GM19438 (cell line): ENCODE results near the gene VPS72.
"Not testable (repeated sequence)": the region's sequence is repeated elsewhere in the genome, so short reads cannot be mapped to it uniquely, and the experiment has no call there.

Experiments
- ATAC-seq: cut with Tn5 transposase; IDR thresholded peaks from one replicate; pipeline ENCODE4 v1.9.1; 2021; ENCODE audit warnings: low read depth; ENCODE audit not compliant: unreplicated experiment

VPS72 gene

GRCh38 chr1:151189637-151190445 is at the start of gene VPS72:
TSS of gene VPS72 (minus strand) at chr1:151190197. CDS start at chr1:151190121, 76 bp downstream.
- ATAC-seq = peak; percentile 88

GRCh38 chr1:151238467-151238739 is 48.4 kb upstream of the VPS72 start:
- ATAC-seq = no peak

GRCh38 chr1:151237678-151238466 is 47.9 kb upstream of the VPS72 start:
- no peak for ATAC-seq

- ATAC-seq = no peak
These were observed 45.2 kb upstream of the VPS72 start for GRCh38 chr1:151235235-151235634.

- ATAC-seq = no peak
These were observed 32.1 kb upstream of the VPS72 start for GRCh38 chr1:151222130-151222529.

- ATAC-seq = no peak
These were observed 31.6 kb upstream of the VPS72 start for GRCh38 chr1:151221616-151222015.

GRCh38 chr1:151213560-151213959 is 23.6 kb upstream of the VPS72 start:
- no peak for ATAC-seq

GRCh38 chr1:151211972-151212705 is 22.1 kb upstream of the VPS72 start:
- ATAC-seq = no peak

GRCh38 chr1:151210830-151211229 is 20.8 kb upstream of the VPS72 start:
- no peak for ATAC-seq

- not testable (repeated sequence) for ATAC-seq
These were observed 15.5 kb upstream of the VPS72 start for GRCh38 chr1:151205381-151205965.

- no peak for ATAC-seq
These were observed 10.0 kb upstream of the VPS72 start for GRCh38 chr1:151199873-151200581.

- ATAC-seq = peak; percentile 79
These were observed 8.5 kb upstream of the VPS72 start, which contains the start of gene PIP5K1A for GRCh38 chr1:151198254-151199127. TSS of gene PIP5K1A (plus strand) at chr1:151198552. CDS start at chr1:151198997, 445 bp downstream.

- ATAC-seq = no peak
These were observed 7.9 kb upstream of the VPS72 start for GRCh38 chr1:151197863-151198253.

- no peak for ATAC-seq
These were observed 6.3 kb upstream of the VPS72 start for GRCh38 chr1:151196292-151196800.

- not testable (repeated sequence) for ATAC-seq
These were observed 5.0 kb upstream of the VPS72 start for GRCh38 chr1:151194894-151195594.

- no peak for ATAC-seq
These were observed 3.9 kb upstream of the VPS72 start for GRCh38 chr1:151193856-151194255.

- no peak for ATAC-seq
These were observed 3.3 kb upstream of the VPS72 start for GRCh38 chr1:151193304-151193703.

GRCh38 chr1:151192047-151192446 is 2.0 kb upstream of the VPS72 start:
- ATAC-seq = no peak
